ENCODE results near the gene BRSK2.
"Not testable (repeated sequence)": the region's sequence is repeated elsewhere in the genome, so short reads cannot be mapped to it uniquely, and the experiment has no call there.

BRSK2 gene

DNA sequence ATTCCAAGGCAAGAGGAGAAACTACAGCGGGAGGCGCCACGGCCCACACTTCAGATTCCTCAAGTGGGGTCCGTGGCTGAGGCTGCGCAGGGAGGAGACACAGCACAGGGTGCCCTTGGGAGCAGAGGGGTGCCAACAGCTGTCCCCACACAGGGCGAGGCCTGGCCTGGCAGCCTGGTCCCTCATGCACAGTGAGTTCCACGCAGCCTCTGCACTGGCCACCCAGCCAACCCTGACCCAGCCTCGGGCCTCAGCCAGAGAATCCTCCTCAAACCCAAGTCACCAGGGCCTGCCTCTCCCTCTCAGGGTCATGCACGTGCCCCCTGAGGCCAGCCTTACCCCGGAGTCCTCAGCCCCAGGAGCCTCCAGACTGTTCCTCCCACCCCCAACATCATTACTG, 119.3 kb downstream of the BRSK2 start:
- Histone ChIP-seq H3K27ac (ENCODE audit: low read depth in 2 of 2, low read length in 2 of 2) (no peak overlapping the region), H3K4me1 (ENCODE audit: control insufficient read depth in 2 of 2, insufficient read depth in 2 of 2, low read length in 2 of 2) (peaks cover 2 to 3% of the 10 kb centered on the region in 2 donors), H3K9ac (ENCODE audit: low read depth in 1 of 2, low read length in 2 of 2) (no peak overlapping the region), H3K36me3 (ENCODE audit: control insufficient read depth in 2 of 2, insufficient read depth in 2 of 2, low read length in 2 of 2) (no peaks in the 10 kb centered on the region), H3K4me3 (ENCODE audit: low read length in 2 of 2) (no peak overlapping the region), H3K9me3 (ENCODE audit: control insufficient read depth in 2 of 2, low read length in 2 of 2) (no peaks in the 10 kb centered on the region), H3K27me3 (ENCODE audit: control insufficient read depth in 2 of 2, insufficient read depth in 2 of 2, low read length in 2 of 2) (no peaks in the 10 kb centered on the region)

DNA sequence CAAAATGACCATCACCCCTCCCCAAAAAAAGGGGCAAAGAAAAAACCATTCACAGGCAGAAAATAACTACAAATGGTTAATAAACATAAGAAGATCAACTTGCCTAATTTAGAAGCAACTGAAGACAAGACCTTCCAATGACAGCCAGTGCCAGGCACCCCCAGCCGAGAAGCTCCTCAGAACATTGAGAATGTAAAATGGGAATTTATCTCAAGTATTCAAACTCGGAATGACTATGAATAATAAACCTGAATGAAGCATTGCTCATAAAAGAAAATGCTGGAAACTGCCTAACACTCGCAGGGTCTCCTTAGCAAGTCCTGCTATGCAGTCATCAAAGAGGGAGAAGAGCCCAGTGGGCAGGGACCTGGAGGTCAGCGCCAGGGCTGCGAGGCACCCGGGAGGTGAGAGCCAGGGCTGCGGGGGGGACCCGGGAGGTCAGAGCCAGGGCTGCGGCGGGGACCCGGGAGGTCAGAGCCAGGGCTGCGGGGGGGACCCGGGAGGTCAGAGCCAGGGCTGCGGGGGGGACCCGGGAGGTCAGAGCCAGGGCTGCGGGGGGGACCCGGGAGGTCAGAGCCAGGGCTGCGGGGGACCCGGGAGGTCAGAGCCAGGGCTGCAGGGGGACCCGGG, 120.0 kb downstream of the BRSK2 start:
- Histone ChIP-seq H3K27ac (ENCODE audit: low read depth in 2 of 2, low read length in 2 of 2) (no peak overlapping the region), H3K9me3 (ENCODE audit: control insufficient read depth in 2 of 2, low read length in 2 of 2) (no peaks in the 10 kb centered on the region), H3K4me3 (ENCODE audit: low read length in 2 of 2) (no peak overlapping the region), H3K27me3 (ENCODE audit: control insufficient read depth in 2 of 2, insufficient read depth in 2 of 2, low read length in 2 of 2) (no peaks in the 10 kb centered on the region), H3K4me1 (ENCODE audit: control insufficient read depth in 2 of 2, insufficient read depth in 2 of 2, low read length in 2 of 2) (peaks cover 3 to 6% of the 10 kb centered on the region in 2 donors), H3K36me3 (ENCODE audit: control insufficient read depth in 2 of 2, insufficient read depth in 2 of 2, low read length in 2 of 2) (no peaks in the 10 kb centered on the region), H3K9ac (ENCODE audit: low read depth in 1 of 2, low read length in 2 of 2) (no peak overlapping the region)

DNA sequence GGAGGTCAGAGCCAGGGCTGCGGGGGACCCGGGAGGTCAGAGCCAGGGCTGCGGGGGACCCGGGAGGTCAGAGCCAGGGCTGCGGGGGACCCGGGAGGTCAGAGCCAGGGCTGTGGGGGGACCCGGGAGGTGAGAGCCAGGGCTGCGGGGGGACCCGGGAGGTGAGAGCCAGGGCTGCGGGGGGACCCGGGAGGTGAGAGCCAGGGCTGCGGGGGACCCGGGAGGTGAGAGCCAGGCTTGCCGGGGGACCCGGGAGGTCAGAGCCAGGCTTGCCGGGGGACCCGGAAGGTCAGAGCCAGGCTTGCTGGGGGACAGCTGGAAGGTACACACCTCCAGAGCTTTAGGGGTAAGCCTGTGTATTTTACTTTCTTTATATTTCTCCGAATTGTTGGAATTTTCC, 120.6 kb downstream of the BRSK2 start:
- not testable (repeated sequence) for H3K27ac ChIP-seq (ENCODE audit: low read depth in 2 of 2, low read length in 2 of 2); H3K9ac ChIP-seq (ENCODE audit: low read depth in 1 of 2, low read length in 2 of 2); H3K27me3 ChIP-seq (ENCODE audit: control insufficient read depth in 2 of 2, insufficient read depth in 2 of 2, low read length in 2 of 2); H3K4me3 ChIP-seq (ENCODE audit: low read length in 2 of 2); H3K9me3 ChIP-seq (ENCODE audit: control insufficient read depth in 2 of 2, low read length in 2 of 2); H3K36me3 ChIP-seq (ENCODE audit: control insufficient read depth in 2 of 2, insufficient read depth in 2 of 2, low read length in 2 of 2); H3K4me1 ChIP-seq (ENCODE audit: control insufficient read depth in 2 of 2, insufficient read depth in 2 of 2, low read length in 2 of 2)

DNA sequence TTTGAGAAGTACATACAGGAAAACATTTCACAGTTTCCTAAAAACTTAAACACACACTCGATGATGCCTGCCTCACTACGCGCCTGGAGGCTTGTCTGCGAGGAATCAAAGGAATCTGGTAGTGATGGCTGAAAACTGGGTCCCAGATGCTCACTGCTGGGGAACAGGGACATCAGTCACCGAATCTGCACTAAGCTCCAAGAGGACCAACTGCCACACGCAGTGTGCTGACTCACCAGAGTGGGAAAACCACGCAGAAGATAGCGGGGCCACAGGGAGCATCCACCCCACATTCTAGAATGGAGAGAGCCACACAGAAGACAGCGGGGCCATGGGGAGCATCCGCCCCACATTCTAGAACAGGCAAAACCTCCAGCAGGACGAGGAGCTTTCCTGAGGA, 121.2 kb downstream of the BRSK2 start:
- Histone ChIP-seq H3K4me1 (ENCODE audit: control insufficient read depth in 2 of 2, insufficient read depth in 2 of 2, low read length in 2 of 2) (peaks cover 10% of the 10 kb centered on the region in 2 donors), H3K9me3 (ENCODE audit: control insufficient read depth in 2 of 2, low read length in 2 of 2) (no peaks in the 10 kb centered on the region), H3K4me3 (ENCODE audit: low read length in 2 of 2) (no peak overlapping the region), H3K27me3 (ENCODE audit: control insufficient read depth in 2 of 2, insufficient read depth in 2 of 2, low read length in 2 of 2) (no peaks in the 10 kb centered on the region), H3K27ac (ENCODE audit: low read depth in 2 of 2, low read length in 2 of 2) (no peak overlapping the region), H3K36me3 (ENCODE audit: control insufficient read depth in 2 of 2, insufficient read depth in 2 of 2, low read length in 2 of 2) (no peaks in the 10 kb centered on the region), H3K9ac (ENCODE audit: low read depth in 1 of 2, low read length in 2 of 2) (no peak overlapping the region)

DNA sequence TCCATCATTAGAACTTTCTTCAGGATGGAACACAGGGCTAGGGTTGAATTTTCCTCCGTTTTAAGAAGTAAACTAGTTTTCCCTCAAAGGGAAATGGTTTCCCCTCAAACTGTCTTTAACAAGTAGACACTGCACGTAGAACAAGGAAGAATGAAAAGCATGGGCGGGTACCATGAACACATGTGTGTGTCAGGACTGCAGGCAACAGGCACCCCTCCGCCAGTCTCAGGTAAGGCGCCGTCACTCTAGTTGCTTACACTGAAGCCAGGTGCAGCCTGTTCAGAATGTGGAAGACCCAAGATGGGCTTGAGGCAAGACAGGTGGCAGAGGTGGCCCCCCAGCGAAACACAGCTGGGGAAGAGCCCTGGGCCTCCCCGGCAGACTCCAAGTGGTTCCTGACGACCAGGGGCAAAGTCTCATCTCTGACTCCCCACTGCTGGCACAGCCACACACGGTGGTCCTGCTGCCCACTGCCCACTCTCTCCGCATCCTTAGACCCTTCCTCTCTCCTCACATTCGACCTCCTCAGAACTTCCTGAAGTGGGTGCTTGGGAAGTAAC, 122.3 kb downstream of the BRSK2 start:
- Histone ChIP-seq H3K4me3 (ENCODE audit: low read length in 2 of 2) (no peak overlapping the region), H3K9ac (ENCODE audit: low read depth in 1 of 2, low read length in 2 of 2) (no peak overlapping the region), H3K4me1 (ENCODE audit: control insufficient read depth in 2 of 2, insufficient read depth in 2 of 2, low read length in 2 of 2) (peaks cover 9 to 10% of the 10 kb centered on the region in 2 donors), H3K27me3 (ENCODE audit: control insufficient read depth in 2 of 2, insufficient read depth in 2 of 2, low read length in 2 of 2) (no peaks in the 10 kb centered on the region), H3K36me3 (ENCODE audit: control insufficient read depth in 2 of 2, insufficient read depth in 2 of 2, low read length in 2 of 2) (no peaks in the 10 kb centered on the region), H3K9me3 (ENCODE audit: control insufficient read depth in 2 of 2, low read length in 2 of 2) (no peaks in the 10 kb centered on the region), H3K27ac (ENCODE audit: low read depth in 2 of 2, low read length in 2 of 2) (no peak overlapping the region)
